ENCODE data around the gene PHGDH. TPM values are rescaled to one million over a fixed set of nuclear protein-coding genes. Genes with fewer than 3 reads are reported as not detected.

The PHGDH gene
- total RNA-seq, 1 experiment from 2014 or later, result 499 TPM

GRCh38 chr1:119772298-119772697 lies 60.6 kb downstream of the PHGDH start:
- ChIA-PET POLR2A (ENCODE audit: low non-redundant PET) (no interaction called here), CTCF (no interaction called here)
- no peak for DNase-seq (ENCODE audit: low spot score)
- BruUV-seq (replicated peaks), result no TSS peak
- no peak overlapping the region for H3K27ac ChIP-seq (ENCODE audit: low read depth, low read length, poor library complexity, severe bottlenecking)
- intact Hi-C loops (cut with micrococcal nuclease; ENCODE audit: unreplicated experiment), result loop anchor here (2.0 kb wide), 1 partner anchor 17 kb away; no protein-coding TSS in a partner anchor
- H3K4me3 ChIP-seq (ENCODE audit: low read depth, low read length, poor library complexity, severe bottlenecking), result no peak overlapping the region
- TF ChIP-seq CTCF (conservative IDR thresholded peaks at IDR 0.05; ENCODE audit: low read depth, low read length) (no peak), EZH2 (IDR thresholded peaks at IDR 0.05; ENCODE audit: borderline replicate concordance, low read depth, low read length, poor library complexity, severe bottlenecking) (no peak)
- peaks cover 29% of the 10 kb centered on the region for H3K4me1 ChIP-seq (ENCODE audit: insufficient read depth, low read length, poor library complexity, severe bottlenecking)
- no peaks in the 10 kb centered on the region for H3K36me3 ChIP-seq (ENCODE audit: insufficient read depth, low read length, poor library complexity, severe bottlenecking)
- H3K27me3 ChIP-seq (replicated peaks; ENCODE audit: insufficient read depth, low read depth, low read length, poor library complexity), result no peaks in the 10 kb centered on the region
- no peaks in the 10 kb centered on the region for H3K9me3 ChIP-seq (ENCODE audit: low read depth, low read length, poor library complexity, severe bottlenecking)

- CTCF ChIA-PET, result no interaction called here
- H3K27ac ChIP-seq (ENCODE audit: low read depth, low read length, poor library complexity, severe bottlenecking), result no peak overlapping the region
These were observed 62.0 kb downstream of the PHGDH start for GRCh38 chr1:119773711-119774241.

GRCh38 chr1:119774746-119775490 lies 63.2 kb downstream of the PHGDH start:
- Histone ChIP-seq H3K9me3 (ENCODE audit: low read depth, low read length, poor library complexity, severe bottlenecking) (no peaks in the 10 kb centered on the region), H3K4me1 (ENCODE audit: insufficient read depth, low read length, poor library complexity, severe bottlenecking) (peaks cover 11% of the 10 kb centered on the region), H3K27me3 (replicated peaks; ENCODE audit: insufficient read depth, low read depth, low read length, poor library complexity) (no peaks in the 10 kb centered on the region), H3K27ac (ENCODE audit: low read depth, low read length, poor library complexity, severe bottlenecking) (no peak overlapping the region), H3K36me3 (ENCODE audit: insufficient read depth, low read length, poor library complexity, severe bottlenecking) (no peaks in the 10 kb centered on the region), H3K4me3 (ENCODE audit: low read depth, low read length, poor library complexity, severe bottlenecking) (no peak overlapping the region)
- CTCF ChIA-PET, result no interaction called here
- POLR2A ChIA-PET (ENCODE audit: low non-redundant PET), result no interaction called here
- no peak for DNase-seq (ENCODE audit: low spot score)
- no TSS peak for BruUV-seq (replicated peaks)
- TF ChIP-seq CTCF (conservative IDR thresholded peaks at IDR 0.05; ENCODE audit: low read depth, low read length) (no peak), EZH2 (IDR thresholded peaks at IDR 0.05; ENCODE audit: borderline replicate concordance, low read depth, low read length, poor library complexity, severe bottlenecking) (no peak)
- intact Hi-C loops (cut with micrococcal nuclease; ENCODE audit: unreplicated experiment), result no loop called here

More at GRCh38 chr1:119773711-119774241, 62.0 kb downstream of the PHGDH start:
- TF ChIP-seq EZH2 (IDR thresholded peaks at IDR 0.05; ENCODE audit: borderline replicate concordance, low read depth, low read length, poor library complexity, severe bottlenecking), result no peak
- TF ChIP-seq CTCF (conservative IDR thresholded peaks at IDR 0.05; ENCODE audit: low read depth, low read length), result no peak
- Histone ChIP-seq H3K4me1 (ENCODE audit: insufficient read depth, low read length, poor library complexity, severe bottlenecking) (peaks cover 15% of the 10 kb centered on the region), H3K4me3 (ENCODE audit: low read depth, low read length, poor library complexity, severe bottlenecking) (no peak overlapping the region), H3K27me3 (replicated peaks; ENCODE audit: insufficient read depth, low read depth, low read length, poor library complexity) (no peaks in the 10 kb centered on the region), H3K36me3 (ENCODE audit: insufficient read depth, low read length, poor library complexity, severe bottlenecking) (no peaks in the 10 kb centered on the region), H3K9me3 (ENCODE audit: low read depth, low read length, poor library complexity, severe bottlenecking) (no peaks in the 10 kb centered on the region)
- no TSS peak for BruUV-seq (replicated peaks)
- DNase-seq (ENCODE audit: low spot score), result no peak
- POLR2A ChIA-PET (ENCODE audit: low non-redundant PET), result no interaction called here
- intact Hi-C loops (cut with micrococcal nuclease; ENCODE audit: unreplicated experiment), result loop anchor here (2.0 kb wide), 1 partner anchor 15 kb away; no protein-coding TSS in a partner anchor

Measured in A673 (cell line).